ENCODE results near the gene KDM6A.

GRCh38 chrX:45126158-45126557 is 253.2 kb downstream of the KDM6A start:
- TF ChIP-seq CTCF (IDR thresholded peaks at IDR 0.05), result no peak
- no peak for TF ChIP-seq POLR2A (IDR thresholded peaks at IDR 0.05)

All from esophagus squamous epithelium (tissue), 4 donors.